ENCODE measurements around the gene RPL41.

DNA sequence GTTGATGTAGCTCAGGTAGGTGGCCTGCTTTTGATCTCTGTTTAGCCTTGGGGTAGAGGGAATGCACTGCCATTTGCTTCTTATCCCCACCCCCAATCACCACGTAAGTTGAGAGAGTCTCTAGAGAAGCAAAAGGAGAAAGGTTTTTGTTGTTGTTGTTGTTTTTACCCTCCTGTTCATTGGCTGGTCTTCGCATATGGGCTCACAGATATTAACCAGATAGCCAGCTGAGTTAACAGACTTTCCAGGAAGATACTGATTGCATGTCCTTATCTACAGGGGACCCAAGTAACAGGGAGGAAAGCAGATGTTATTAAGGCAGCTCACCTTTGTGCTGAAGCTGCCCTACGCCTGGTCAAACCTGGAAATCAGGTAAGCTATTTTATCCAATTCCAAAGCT, 9.2 kb upstream of the RPL41 start:
- TF ChIP-seq POLR2A (IDR thresholded peaks at IDR 0.05; ENCODE audit: low read depth, low read length): no peak
- no peak for TF ChIP-seq TAF1 (IDR thresholded peaks at IDR 0.05; ENCODE audit: borderline replicate concordance, low read depth, low read length)
- no peak for TF ChIP-seq POLR2AphosphoS5 (IDR thresholded peaks at IDR 0.05; ENCODE audit: low read depth, low read length)
